Parathyroid adenoma (tissue), 2 donors: ENCODE data around the gene HMCN1.

Source experiments
- H2AFZ ChIP-seq: fragments of 300-600 bp; sonication (generic); one replicate; pipeline ENCODE4 v1.7.0; 2017; ENCODE audit warnings: antibody characterized with exemption, mild to moderate bottlenecking
- H3K27ac ChIP-seq: fragments of 300-600 bp; sonication (generic); one replicate; pipeline ENCODE4 v1.7.0; 2017
- H3K27me3 ChIP-seq: fragments of 300-600 bp; sonication (generic); one replicate; pipeline ENCODE4 v1.7.0; 2017; ENCODE audit warnings: low read length; ENCODE audit not compliant: control insufficient read depth, insufficient read depth
- H3K36me3 ChIP-seq: fragments of 300-600 bp; sonication (generic); one replicate; pipeline ENCODE4 v1.7.0; 2017; ENCODE audit warnings: low read length; ENCODE audit not compliant: control insufficient read depth, insufficient read depth
- H3K4me1 ChIP-seq: fragments of 300-600 bp; sonication (generic); one replicate; pipeline ENCODE4 v1.7.0; 2017; ENCODE audit warnings: control low read depth
- H3K4me2 ChIP-seq: fragments of 300-600 bp; sonication (generic); one replicate; pipeline ENCODE4 v1.7.0; 2017; ENCODE audit warnings: low read length
- H3K4me3 ChIP-seq: fragments of 300-600 bp; sonication (generic); one replicate; pipeline ENCODE4 v1.7.0; 2017; ENCODE audit warnings: low read depth, low read length
- H3K79me2 ChIP-seq: fragments of 300-600 bp; sonication (generic); one replicate; pipeline ENCODE4 v1.7.0; 2017; ENCODE audit warnings: control low read depth
- H3K9ac ChIP-seq: fragments of 300-600 bp; sonication (generic); one replicate; pipeline ENCODE4 v1.7.0; 2017; ENCODE audit warnings: mild to moderate bottlenecking
- H3K9me3 ChIP-seq: fragments of 300-600 bp; sonication (generic); one replicate; pipeline ENCODE4 v1.7.0; 2017; ENCODE audit warnings: low read length; ENCODE audit not compliant: control insufficient read depth
- TF ChIP-seq, protein P1 (sequence below): fragments of 300-600 bp; sonication (generic); IDR thresholded peaks from one replicate; pipeline ENCODE4 v1.7.0; 2017; ENCODE audit warnings: antibody characterized with exemption, mild to moderate bottlenecking
- donor health status: primary hyperparathyroidism.

HMCN1 gene

GRCh38 chr1:186078245-186078644 lies 344.1 kb downstream of the HMCN1 start:
- TF ChIP-seq, protein P1, sequence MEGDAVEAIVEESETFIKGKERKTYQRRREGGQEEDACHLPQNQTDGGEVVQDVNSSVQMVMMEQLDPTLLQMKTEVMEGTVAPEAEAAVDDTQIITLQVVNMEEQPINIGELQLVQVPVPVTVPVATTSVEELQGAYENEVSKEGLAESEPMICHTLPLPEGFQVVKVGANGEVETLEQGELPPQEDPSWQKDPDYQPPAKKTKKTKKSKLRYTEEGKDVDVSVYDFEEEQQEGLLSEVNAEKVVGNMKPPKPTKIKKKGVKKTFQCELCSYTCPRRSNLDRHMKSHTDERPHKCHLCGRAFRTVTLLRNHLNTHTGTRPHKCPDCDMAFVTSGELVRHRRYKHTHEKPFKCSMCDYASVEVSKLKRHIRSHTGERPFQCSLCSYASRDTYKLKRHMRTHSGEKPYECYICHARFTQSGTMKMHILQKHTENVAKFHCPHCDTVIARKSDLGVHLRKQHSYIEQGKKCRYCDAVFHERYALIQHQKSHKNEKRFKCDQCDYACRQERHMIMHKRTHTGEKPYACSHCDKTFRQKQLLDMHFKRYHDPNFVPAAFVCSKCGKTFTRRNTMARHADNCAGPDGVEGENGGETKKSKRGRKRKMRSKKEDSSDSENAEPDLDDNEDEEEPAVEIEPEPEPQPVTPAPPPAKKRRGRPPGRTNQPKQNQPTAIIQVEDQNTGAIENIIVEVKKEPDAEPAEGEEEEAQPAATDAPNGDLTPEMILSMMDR, result no peak
- H3K4me1 ChIP-seq, result no peaks in the 10 kb centered on the region

DNA sequence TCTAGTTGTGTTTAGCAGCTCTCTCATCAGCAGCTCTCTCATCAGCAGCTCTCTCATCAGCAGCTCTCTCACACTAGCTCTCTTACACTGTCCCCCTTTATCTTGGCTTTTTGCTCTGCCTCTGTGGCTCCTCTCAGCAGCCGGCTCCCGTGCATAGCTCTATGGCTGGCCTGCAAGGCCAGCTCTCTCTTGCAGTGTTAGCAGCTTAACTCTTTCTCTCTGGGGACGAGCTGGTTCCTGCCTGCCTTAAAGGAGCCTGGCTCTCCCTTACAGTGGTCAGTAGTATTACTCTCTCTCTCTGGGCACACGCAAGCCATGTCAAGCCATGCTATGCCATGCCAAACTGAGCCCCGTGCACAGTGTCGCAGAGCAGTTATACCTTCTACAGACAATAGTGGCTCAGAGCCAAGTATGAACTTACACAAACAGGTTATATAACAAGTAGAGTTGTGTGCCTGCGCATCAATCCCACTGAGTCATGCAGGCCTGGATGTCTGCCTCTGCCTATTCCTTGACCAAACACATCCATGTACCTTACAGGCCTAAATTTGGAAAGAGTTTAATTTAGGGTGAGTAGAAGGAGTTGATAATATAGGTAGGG lies 345.0 kb downstream of the HMCN1 start:
- H3K79me2 ChIP-seq, result no peaks in the 10 kb centered on the region
- no peaks in the 10 kb centered on the region for H3K9me3 ChIP-seq
- no peak overlapping the region for H3K9ac ChIP-seq
- TF ChIP-seq, protein P1, result no peak
- H3K4me2 ChIP-seq, result no peak overlapping the region
- no peak overlapping the region for H3K27ac ChIP-seq
- no peaks in the 10 kb centered on the region for H3K4me1 ChIP-seq
- H3K27me3 ChIP-seq, result no peaks in the 10 kb centered on the region
- H2AFZ ChIP-seq, result no peak overlapping the region
- H3K36me3 ChIP-seq, result no peaks in the 10 kb centered on the region
- H3K4me3 ChIP-seq, result no peak overlapping the region

More at GRCh38 chr1:186078245-186078644, 344.1 kb downstream of the HMCN1 start:
- Histone ChIP-seq H3K27ac (no peak overlapping the region), H3K9me3 (no peaks in the 10 kb centered on the region), H3K36me3 (no peaks in the 10 kb centered on the region), H3K4me3 (no peak overlapping the region), H2AFZ (no peak overlapping the region), H3K27me3 (no peaks in the 10 kb centered on the region), H3K79me2 (no peaks in the 10 kb centered on the region), H3K9ac (no peak overlapping the region), H3K4me2 (no peak overlapping the region)

GRCh38 chr1:186082235-186082937 lies 348.2 kb downstream of the HMCN1 start:
- no peaks in the 10 kb centered on the region for H3K27me3 ChIP-seq
- H3K4me1 ChIP-seq, result no peaks in the 10 kb centered on the region
- no peak overlapping the region for H3K9ac ChIP-seq
- peak overlapping the region; percentile 14 for H3K4me2 ChIP-seq
- H3K79me2 ChIP-seq, result no peaks in the 10 kb centered on the region
- no peak overlapping the region for H3K27ac ChIP-seq
- H3K9me3 ChIP-seq, result no peaks in the 10 kb centered on the region
- H2AFZ ChIP-seq, result no peak overlapping the region
- H3K4me3 ChIP-seq, result no peak overlapping the region
- TF ChIP-seq, protein P1, result no peak
- no peaks in the 10 kb centered on the region for H3K36me3 ChIP-seq

GRCh38 chr1:186086583-186086982 lies 352.4 kb downstream of the HMCN1 start:
- Histone ChIP-seq H3K4me3 (no peak overlapping the region), H3K4me1 (no peaks in the 10 kb centered on the region), H3K9me3 (no peaks in the 10 kb centered on the region), H3K27ac (no peak overlapping the region), H3K79me2 (no peaks in the 10 kb centered on the region), H3K27me3 (no peaks in the 10 kb centered on the region), H3K4me2 (no peak overlapping the region), H3K9ac (no peak overlapping the region), H3K36me3 (no peaks in the 10 kb centered on the region), H2AFZ (no peak overlapping the region)
- TF ChIP-seq, protein P1, result no peak

- TF ChIP-seq, protein P1, result no peak
- Histone ChIP-seq H3K4me2 (no peak overlapping the region), H2AFZ (no peak overlapping the region), H3K79me2 (no peaks in the 10 kb centered on the region), H3K4me1 (no peaks in the 10 kb centered on the region), H3K9me3 (no peaks in the 10 kb centered on the region), H3K27ac (no peak overlapping the region), H3K27me3 (no peaks in the 10 kb centered on the region), H3K4me3 (no peak overlapping the region), H3K36me3 (no peaks in the 10 kb centered on the region), H3K9ac (no peak overlapping the region)
Measured at GRCh38 chr1:186089940-186090339, 355.7 kb downstream of the HMCN1 start.
